Neural progenitor cell (in vitro differentiated cells): ENCODE data around the gene RIPK3. TPM values are rescaled to one million over a fixed set of nuclear protein-coding genes. Genes with fewer than 3 reads are reported as not detected.
"Not testable (repeated sequence)": the region's sequence is repeated elsewhere in the genome, so short reads cannot be mapped to it uniquely, and the experiment has no call there.

Experiments
- DNase-seq: peaks from one replicate; pipeline ENCODE4 v3.0.0-alpha.2; 2016; ENCODE audit warnings: low spot score
- H2AFZ ChIP-seq: fragments of 200-600 bp; sonication (generic); replicated peaks from 2 replicates; pipeline ENCODE4 v1.6.1; 2016; ENCODE audit warnings: antibody characterized with exemption
- H3F3A ChIP-seq: fragments of 200-600 bp; sonication (generic); 2 replicates; pipeline ENCODE4 v1.6.1; 2016; ENCODE audit warnings: antibody characterized with exemption, low read depth
- H3K27ac ChIP-seq: fragments of 200-600 bp; sonication (generic); 2 replicates; pipeline ENCODE4 v1.5.1; 2016; ENCODE audit warnings: mild to moderate bottlenecking
- H3K27me3 ChIP-seq: fragments of 200-600 bp; sonication (generic); 2 replicates; pipeline ENCODE4 v1.6.1; 2016; ENCODE audit warnings: mild to moderate bottlenecking, moderate library complexity
- H3K36me3 ChIP-seq: fragments of 200-600 bp; sonication (generic); 2 replicates; pipeline ENCODE4 v1.5.1; 2016
- H3K4me1 ChIP-seq: fragments of 200-600 bp; sonication (generic); 2 replicates; pipeline ENCODE4 v1.6.1; 2016; ENCODE audit warnings: mixed run types
- H3K4me2 ChIP-seq: fragments of 200-600 bp; sonication (generic); 2 replicates; pipeline ENCODE4 v1.6.1; 2016
- H3K4me3 ChIP-seq: fragments of 200-600 bp; sonication (generic); 2 replicates; pipeline ENCODE4 v1.5.1; 2016
- H3K79me2 ChIP-seq: fragments of 200-600 bp; sonication (generic); 2 replicates; pipeline ENCODE4 v1.6.1; 2016; ENCODE audit warnings: low read depth
- H3K9ac ChIP-seq: fragments of 200-600 bp; sonication (generic); 2 replicates; pipeline ENCODE4 v1.6.1; 2016
- H3K9me3 ChIP-seq: fragments of 200-600 bp; sonication (generic); 2 replicates; pipeline ENCODE4 v1.5.1; 2016; ENCODE audit warnings: low read depth
- H4K20me1 ChIP-seq: fragments of 200-600 bp; sonication (generic); 2 replicates; pipeline ENCODE4 v1.6.1; 2016; ENCODE audit warnings: low read depth
- H3K27ac Mint-ChIP-seq: 3 replicates; pipeline ENCODE4 v1.8.0; 2021; ENCODE audit warnings: mixed read lengths
- H3K27me3 Mint-ChIP-seq: 2 replicates; pipeline ENCODE4 v1.8.0; 2022; ENCODE audit warnings: low read depth, mild to moderate bottlenecking, inconsistent platforms, moderate library complexity, mixed read lengths; ENCODE audit not compliant: insufficient read depth
- H3K36me3 Mint-ChIP-seq: 3 replicates; pipeline ENCODE4 v1.8.0; 2021; ENCODE audit warnings: mixed read lengths
- H3K4me1 Mint-ChIP-seq: 3 replicates; pipeline ENCODE4 v1.8.0; 2021; ENCODE audit warnings: mixed read lengths
- H3K4me3 Mint-ChIP-seq: 3 replicates; pipeline ENCODE4 v1.8.0; 2021; ENCODE audit warnings: mild to moderate bottlenecking, moderate library complexity, mixed read lengths
- H3K9me3 Mint-ChIP-seq: 3 replicates; pipeline ENCODE4 v1.8.0; 2020; ENCODE audit warnings: mixed read lengths
- EZH2 ChIP-seq: fragments of 200-600 bp; sonication (generic); IDR thresholded peaks from 2 replicates; pipeline ENCODE4 v1.6.1; 2017; ENCODE audit warnings: antibody characterized with exemption, mild to moderate bottlenecking, moderate library complexity
- EZH2phosphoT487 ChIP-seq: fragments of 200-600 bp; sonication (generic); IDR thresholded peaks from 2 replicates; pipeline ENCODE4 v1.6.1; 2017; ENCODE audit warnings: antibody characterized with exemption
- total RNA-seq: library from RNA; depleted of rRNA; stranded (reverse); fragments of >200 nt; gene quantifications from 2 replicates; pipeline ENCODE4 v1.2.3, GENCODE V29; 2015; ENCODE audit warnings: low replicate concordance
- TF ChIP-seq, protein P1 (sequence below): fragments of 200-600 bp; sonication (generic); IDR thresholded peaks from 2 replicates; pipeline ENCODE4 v1.5.1; 2017; ENCODE audit warnings: antibody characterized with exemption, mild to moderate bottlenecking

The RIPK3 gene
- total RNA-seq: not detected in 2 replicates

- Histone ChIP-seq H2AFZ (peak within 1 kb of the TSS; percentile 73), H3K4me1 (peaks cover 8% of the 10 kb centered on the region), H3K4me3 (peak within 1 kb of the TSS; percentile 43), H4K20me1 (peaks cover 5% of the 10 kb centered on the region), H3K79me2 (no peaks in the 10 kb centered on the region), H3F3A (no peaks in the 10 kb centered on the region), H3K27me3 (peaks cover 100% of the 10 kb centered on the region), H3K36me3 (no peaks in the 10 kb centered on the region), H3K4me2 (peak within 1 kb of the TSS; percentile 79), H3K9me3 (no peaks in the 10 kb centered on the region), H3K27ac (no peak within 1 kb of the TSS), H3K9ac (no peak within 1 kb of the TSS)
- TF ChIP-seq, protein P1, sequence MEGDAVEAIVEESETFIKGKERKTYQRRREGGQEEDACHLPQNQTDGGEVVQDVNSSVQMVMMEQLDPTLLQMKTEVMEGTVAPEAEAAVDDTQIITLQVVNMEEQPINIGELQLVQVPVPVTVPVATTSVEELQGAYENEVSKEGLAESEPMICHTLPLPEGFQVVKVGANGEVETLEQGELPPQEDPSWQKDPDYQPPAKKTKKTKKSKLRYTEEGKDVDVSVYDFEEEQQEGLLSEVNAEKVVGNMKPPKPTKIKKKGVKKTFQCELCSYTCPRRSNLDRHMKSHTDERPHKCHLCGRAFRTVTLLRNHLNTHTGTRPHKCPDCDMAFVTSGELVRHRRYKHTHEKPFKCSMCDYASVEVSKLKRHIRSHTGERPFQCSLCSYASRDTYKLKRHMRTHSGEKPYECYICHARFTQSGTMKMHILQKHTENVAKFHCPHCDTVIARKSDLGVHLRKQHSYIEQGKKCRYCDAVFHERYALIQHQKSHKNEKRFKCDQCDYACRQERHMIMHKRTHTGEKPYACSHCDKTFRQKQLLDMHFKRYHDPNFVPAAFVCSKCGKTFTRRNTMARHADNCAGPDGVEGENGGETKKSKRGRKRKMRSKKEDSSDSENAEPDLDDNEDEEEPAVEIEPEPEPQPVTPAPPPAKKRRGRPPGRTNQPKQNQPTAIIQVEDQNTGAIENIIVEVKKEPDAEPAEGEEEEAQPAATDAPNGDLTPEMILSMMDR: peak; percentile 4
- TF ChIP-seq EZH2: peak; percentile 92
- peak; percentile 76 for TF ChIP-seq EZH2phosphoT487
- H3K4me1 Mint-ChIP-seq: peaks cover 5% of the 10 kb centered on the region
- peak; percentile 60 for DNase-seq
- H3K4me3 Mint-ChIP-seq: peak within 1 kb of the TSS; percentile 63
- peaks cover 76% of the 10 kb centered on the region for H3K27me3 Mint-ChIP-seq
- no peak within 1 kb of the TSS for H3K27ac Mint-ChIP-seq
- H3K36me3 Mint-ChIP-seq: no peaks in the 10 kb centered on the region
- H3K9me3 Mint-ChIP-seq: peaks cover 10% of the 10 kb centered on the region
Observed at GRCh38 chr14:24339284-24340151, at the start of gene RIPK3. RIPK3 (minus strand) TSS chr14:24339991; CDS start chr14:24339826, 165 bp downstream.

GRCh38 chr14:24389226-24389848 lies 49.5 kb upstream of the RIPK3 start:
- Histone ChIP-seq H3K9ac (no peak overlapping the region), H3K27me3 (no peaks in the 10 kb centered on the region), H3F3A (no peaks in the 10 kb centered on the region), H3K9me3 (no peaks in the 10 kb centered on the region), H3K27ac (no peak overlapping the region), H3K4me3 (no peak overlapping the region), H3K36me3 (no peaks in the 10 kb centered on the region), H4K20me1 (no peaks in the 10 kb centered on the region), H3K79me2 (no peaks in the 10 kb centered on the region), H2AFZ (no peak overlapping the region), H3K4me2 (no peak overlapping the region), H3K4me1 (no peaks in the 10 kb centered on the region)
- H3K4me1 Mint-ChIP-seq: peaks cover 24% of the 10 kb centered on the region
- H3K9me3 Mint-ChIP-seq: no peaks in the 10 kb centered on the region
- TF ChIP-seq, protein P1: no peak
- TF ChIP-seq EZH2 (no peak), EZH2phosphoT487 (no peak)
- H3K27me3 Mint-ChIP-seq: peaks cover 5% of the 10 kb centered on the region
- no peak for DNase-seq
- no peak overlapping the region for H3K4me3 Mint-ChIP-seq
- H3K36me3 Mint-ChIP-seq: no peaks in the 10 kb centered on the region
- peak overlapping the region; percentile 67 for H3K27ac Mint-ChIP-seq

DNA sequence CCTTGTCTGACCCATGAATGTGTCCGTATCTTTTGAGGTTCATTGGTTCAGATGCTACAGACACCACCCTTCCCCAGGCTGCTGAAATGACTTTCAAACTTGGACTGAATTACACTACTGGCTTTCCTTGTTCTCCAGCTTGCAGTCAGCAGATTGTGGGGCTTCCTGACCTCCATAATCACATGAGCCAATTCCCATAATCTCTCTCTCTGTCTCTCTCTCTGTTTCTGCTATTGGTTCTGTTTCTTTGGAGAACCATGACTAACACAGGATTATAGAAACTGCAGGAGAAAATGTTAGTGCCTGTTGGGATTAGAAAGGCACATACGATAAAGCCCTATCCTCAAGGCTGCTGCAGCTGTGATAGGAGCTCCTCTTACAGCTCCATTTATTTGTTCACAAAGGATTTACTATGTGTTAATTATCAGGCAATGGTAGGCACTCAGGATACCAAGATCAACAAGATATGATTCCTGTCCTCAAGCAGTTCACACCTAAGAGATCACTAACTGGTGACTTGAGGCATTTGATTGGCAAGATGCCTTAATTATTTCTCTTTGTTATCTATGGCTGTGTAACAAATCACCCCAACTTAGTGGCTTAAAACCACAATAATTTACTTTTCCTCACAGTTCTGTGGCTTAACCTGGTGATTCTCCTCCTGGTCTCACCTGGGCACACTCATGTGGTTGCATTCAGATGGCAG lies 48.8 kb upstream of the RIPK3 start:
- peak overlapping the region; percentile 67 for H3K27ac Mint-ChIP-seq
- H3F3A ChIP-seq: no peaks in the 10 kb centered on the region
- H3K4me3 Mint-ChIP-seq: no peak overlapping the region
- H3K4me3 ChIP-seq: no peak overlapping the region
- H3K9me3 Mint-ChIP-seq: no peaks in the 10 kb centered on the region
- H2AFZ ChIP-seq: no peak overlapping the region
- H3K27ac ChIP-seq: no peak overlapping the region
- TF ChIP-seq, protein P1: no peak
- no peak for TF ChIP-seq EZH2phosphoT487
- TF ChIP-seq EZH2: no peak
- H3K79me2 ChIP-seq: no peaks in the 10 kb centered on the region
- H3K4me1 Mint-ChIP-seq: peaks cover 22% of the 10 kb centered on the region
- H3K36me3 ChIP-seq: no peaks in the 10 kb centered on the region
- no peaks in the 10 kb centered on the region for H4K20me1 ChIP-seq
- no peaks in the 10 kb centered on the region for H3K9me3 ChIP-seq
- H3K36me3 Mint-ChIP-seq: no peaks in the 10 kb centered on the region
- H3K4me2 ChIP-seq: no peak overlapping the region
- H3K27me3 Mint-ChIP-seq: peaks cover 5% of the 10 kb centered on the region
- no peaks in the 10 kb centered on the region for H3K27me3 ChIP-seq
- DNase-seq: no peak
- no peak overlapping the region for H3K9ac ChIP-seq
- no peaks in the 10 kb centered on the region for H3K4me1 ChIP-seq

DNA sequence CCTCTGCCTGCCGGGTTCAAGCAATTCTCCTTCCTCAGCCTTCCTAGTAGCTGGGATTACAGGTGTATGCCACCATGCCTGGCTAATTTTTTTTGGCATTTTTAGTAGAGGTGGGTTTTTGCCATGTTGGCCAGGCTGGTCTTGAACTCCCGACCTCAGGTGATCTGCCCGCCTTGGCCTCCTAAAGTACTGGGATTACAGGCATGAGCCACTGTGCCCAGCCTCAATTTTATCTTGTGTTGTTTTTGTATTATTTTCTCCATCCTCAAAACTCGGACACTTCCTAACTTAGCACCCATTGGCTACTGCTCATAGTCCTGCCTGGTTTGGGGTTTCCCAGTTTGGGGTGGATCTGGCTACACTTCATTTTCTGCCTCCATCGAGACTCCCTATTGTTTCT lies 47.8 kb upstream of the RIPK3 start:
- not testable (repeated sequence) for H3K9ac ChIP-seq, H4K20me1 ChIP-seq, H3K79me2 ChIP-seq, H3K27me3 ChIP-seq, H3K4me2 ChIP-seq, H3K36me3 Mint-ChIP-seq, H3K27me3 Mint-ChIP-seq, H3K27ac ChIP-seq, H3F3A ChIP-seq, H3K4me1 ChIP-seq, H2AFZ ChIP-seq, H3K36me3 ChIP-seq, H3K4me3 Mint-ChIP-seq, H3K9me3 ChIP-seq, H3K27ac Mint-ChIP-seq, H3K4me3 ChIP-seq, DNase-seq, H3K9me3 Mint-ChIP-seq
- H3K4me1 Mint-ChIP-seq: peaks cover 22% of the 10 kb centered on the region
